Uterus (tissue), 4 donors: ENCODE measurements around the gene GTF2F2. TPM values are rescaled to one million over a fixed set of nuclear protein-coding genes. Genes with fewer than 3 reads are reported as not detected.
"Not testable (repeated sequence)": the region's sequence is repeated elsewhere in the genome, so short reads cannot be mapped to it uniquely, and the experiment has no call there.

Experiments
- DNase-seq, 2 donors: peaks; one replicate each; pipeline ENCODE4 v3.0.0-alpha.2; 2019 to 2020
- H3K27ac ChIP-seq, 2 donors: fragments of 200-600 bp; sonication (generic); 1 replicate in 1 of 2; 2 replicates in 1 of 2; pipeline ENCODE4 v1.5.1; 2016 to 2018
- H3K27me3 ChIP-seq, 2 donors: fragments of 200-600 bp; sonication (generic); one replicate each; pipeline ENCODE4 v1.5.1; 2018 to 2019; ENCODE audit warnings: control low read depth in 1 of 2
- H3K36me3 ChIP-seq, 2 donors: fragments of 200-600 bp; sonication (generic); one replicate each; pipeline ENCODE4 v1.5.1; 2019; ENCODE audit warnings: control low read depth in 1 of 2
- H3K4me1 ChIP-seq, 2 donors: fragments of 200-600 bp; sonication (generic); one replicate each; pipeline ENCODE4 v1.5.1; 2018 to 2019; ENCODE audit warnings: control low read depth in 1 of 2
- H3K4me3 ChIP-seq, 2 donors: fragments of 200-600 bp; sonication (generic); 1 replicate in 1 of 2; 2 replicates in 1 of 2; pipeline ENCODE4 v1.5.1; 2018 to 2019; ENCODE audit warnings: mild to moderate bottlenecking in 1 of 2
- H3K9me3 ChIP-seq, 2 donors: fragments of 200-600 bp; sonication (generic); one replicate each; pipeline ENCODE4 v1.5.1; 2019; ENCODE audit warnings: control low read depth in 1 of 2
- POLR2A ChIP-seq, 2 donors: fragments of 450-650 bp; IDR thresholded peaks; one replicate each; pipeline ENCODE4 v1.6.1; 2016; ENCODE audit warnings: antibody characterized with exemption in 2 of 2, mild to moderate bottlenecking in 1 of 2, moderate library complexity in 1 of 2
- intact Hi-C: fragments of 100-400 bp; cut with DNase I; formaldehyde crosslinking; loops from one replicate; pipeline ENCODE4 v1.15.1; 2023; ENCODE audit warnings: low total_unique reads
- total RNA-seq, 4 donors: library from RNA; depleted of rRNA in 3 of 4; stranded (reverse); fragments of >200 nt in 3 of 4; gene quantifications; one replicate each; pipeline versions ENCODE4 v1.1.0 to v1.2.4, GENCODE V29; 2014 to 2023
- TF ChIP-seq, protein P1 (sequence below), 4 experiments: fragments of 200-600 bp in 2 of 4; fragments of 450-650 bp in 2 of 4; sonication (generic) in 2 of 4; IDR thresholded peaks; one replicate each; pipeline ENCODE4 v1.5.1; 2016 to 2019; ENCODE audit warnings: antibody characterized with exemption in 4 of 4, mild to moderate bottlenecking in 2 of 4, moderate library complexity in 1 of 4
- donor health status: DM: yes; HTN: yes; CAD: no.

The GTF2F2 gene
- total RNA-seq, 4 donors from 2014 or later: 6.2 to 35.1 (median 20.9) TPM

DNA sequence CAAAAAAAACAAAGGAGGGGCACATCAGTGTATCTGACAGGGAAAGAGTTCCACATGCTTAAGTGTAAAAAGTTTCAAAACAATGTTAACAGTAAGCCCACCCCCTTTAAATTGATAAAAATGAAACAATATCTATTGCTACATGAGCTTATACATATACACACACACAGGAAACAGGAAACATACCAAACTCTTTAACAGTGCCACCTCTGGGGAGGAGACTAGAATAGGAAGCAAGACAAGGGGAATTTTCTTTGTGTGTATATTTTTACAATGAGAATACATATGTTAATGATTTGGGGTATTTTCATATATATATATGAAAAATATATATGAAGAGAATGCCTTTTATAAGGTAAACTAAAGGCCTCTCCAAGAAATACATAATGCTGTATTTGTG lies 175.9 kb downstream of the GTF2F2 start:
- DNase-seq: no peak
- intact Hi-C loops: no loop called here
- no peak overlapping the region for H3K27ac ChIP-seq
- no peaks in the 10 kb centered on the region for H3K4me1 ChIP-seq
- no peaks in the 10 kb centered on the region for H3K9me3 ChIP-seq
- H3K27me3 ChIP-seq: no peaks in the 10 kb centered on the region
- H3K4me3 ChIP-seq: no peak overlapping the region
- H3K36me3 ChIP-seq: no peaks in the 10 kb centered on the region
- TF ChIP-seq POLR2A (IDR thresholded peaks at IDR 0.05): no peak
- TF ChIP-seq, protein P1, sequence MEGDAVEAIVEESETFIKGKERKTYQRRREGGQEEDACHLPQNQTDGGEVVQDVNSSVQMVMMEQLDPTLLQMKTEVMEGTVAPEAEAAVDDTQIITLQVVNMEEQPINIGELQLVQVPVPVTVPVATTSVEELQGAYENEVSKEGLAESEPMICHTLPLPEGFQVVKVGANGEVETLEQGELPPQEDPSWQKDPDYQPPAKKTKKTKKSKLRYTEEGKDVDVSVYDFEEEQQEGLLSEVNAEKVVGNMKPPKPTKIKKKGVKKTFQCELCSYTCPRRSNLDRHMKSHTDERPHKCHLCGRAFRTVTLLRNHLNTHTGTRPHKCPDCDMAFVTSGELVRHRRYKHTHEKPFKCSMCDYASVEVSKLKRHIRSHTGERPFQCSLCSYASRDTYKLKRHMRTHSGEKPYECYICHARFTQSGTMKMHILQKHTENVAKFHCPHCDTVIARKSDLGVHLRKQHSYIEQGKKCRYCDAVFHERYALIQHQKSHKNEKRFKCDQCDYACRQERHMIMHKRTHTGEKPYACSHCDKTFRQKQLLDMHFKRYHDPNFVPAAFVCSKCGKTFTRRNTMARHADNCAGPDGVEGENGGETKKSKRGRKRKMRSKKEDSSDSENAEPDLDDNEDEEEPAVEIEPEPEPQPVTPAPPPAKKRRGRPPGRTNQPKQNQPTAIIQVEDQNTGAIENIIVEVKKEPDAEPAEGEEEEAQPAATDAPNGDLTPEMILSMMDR (IDR thresholded peaks at IDR 0.05): no peak

DNA sequence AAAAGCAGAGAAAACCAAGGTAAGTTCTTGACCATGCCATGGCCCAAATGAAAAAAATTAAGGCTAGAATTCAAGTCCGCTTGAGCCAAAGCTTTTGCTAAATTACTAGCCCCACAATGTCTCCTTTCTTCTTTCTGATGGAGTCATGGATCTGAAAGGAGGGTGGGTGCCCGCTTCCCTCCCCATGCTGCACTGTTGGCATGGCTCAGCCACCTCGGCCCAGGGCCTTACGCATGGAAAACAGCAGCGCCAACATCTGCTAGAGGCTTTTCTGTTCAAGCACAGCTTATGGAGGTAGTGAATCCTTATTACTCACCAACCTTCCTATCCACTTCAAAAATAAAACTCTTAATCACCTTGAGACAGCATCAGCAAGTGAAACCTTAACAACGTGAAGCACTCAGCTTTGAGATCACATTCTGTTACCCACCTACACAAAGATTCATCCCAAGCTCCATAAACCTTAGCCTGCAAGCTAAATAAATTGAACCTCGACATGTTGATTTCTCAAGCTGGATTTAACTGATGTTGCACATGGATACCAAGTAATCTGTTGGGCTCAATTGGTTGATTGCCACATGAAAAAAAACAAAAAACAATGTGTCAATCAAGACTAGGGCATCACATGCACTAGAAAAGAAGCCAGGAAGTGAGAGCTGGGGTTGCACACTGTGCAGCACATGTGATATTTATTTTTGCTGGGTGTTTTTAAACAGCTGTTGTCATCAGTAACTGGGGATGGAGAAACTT lies 177.3 kb downstream of the GTF2F2 start:
- no peak overlapping the region for H3K27ac ChIP-seq
- TF ChIP-seq, protein P1 (IDR thresholded peaks at IDR 0.05): no peak
- TF ChIP-seq POLR2A (IDR thresholded peaks at IDR 0.05): no peak
- H3K27me3 ChIP-seq: no peaks in the 10 kb centered on the region
- H3K36me3 ChIP-seq: no peaks in the 10 kb centered on the region
- intact Hi-C loops: no loop called here
- H3K9me3 ChIP-seq: no peaks in the 10 kb centered on the region
- H3K4me1 ChIP-seq: no peaks in the 10 kb centered on the region
- no peak overlapping the region for H3K4me3 ChIP-seq
- no peak for DNase-seq

DNA sequence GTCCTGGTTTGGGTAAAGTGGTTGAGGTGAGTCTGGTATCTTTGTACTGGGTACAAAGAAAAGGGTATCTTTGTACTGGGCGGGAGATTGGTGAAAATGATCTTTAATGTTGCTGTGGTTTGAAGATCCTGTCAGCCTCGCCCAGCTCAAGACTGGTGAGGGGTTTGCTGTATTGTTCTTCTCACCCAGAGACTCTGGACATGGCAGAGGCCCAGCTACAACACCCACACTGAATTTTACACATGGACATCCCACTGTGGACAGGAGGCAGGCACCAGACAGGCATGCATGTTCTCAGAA lies 177.8 kb downstream of the GTF2F2 start:
- Histone ChIP-seq H3K9me3 (no peaks in the 10 kb centered on the region), H3K36me3 (no peaks in the 10 kb centered on the region), H3K4me1 (no peaks in the 10 kb centered on the region), H3K27ac (no peak overlapping the region), H3K4me3 (no peak overlapping the region), H3K27me3 (no peaks in the 10 kb centered on the region)
- TF ChIP-seq, protein P1 (IDR thresholded peaks at IDR 0.05): no peak
- no peak for TF ChIP-seq POLR2A (IDR thresholded peaks at IDR 0.05)
- DNase-seq: no peak
- intact Hi-C loops: no loop called here

DNA sequence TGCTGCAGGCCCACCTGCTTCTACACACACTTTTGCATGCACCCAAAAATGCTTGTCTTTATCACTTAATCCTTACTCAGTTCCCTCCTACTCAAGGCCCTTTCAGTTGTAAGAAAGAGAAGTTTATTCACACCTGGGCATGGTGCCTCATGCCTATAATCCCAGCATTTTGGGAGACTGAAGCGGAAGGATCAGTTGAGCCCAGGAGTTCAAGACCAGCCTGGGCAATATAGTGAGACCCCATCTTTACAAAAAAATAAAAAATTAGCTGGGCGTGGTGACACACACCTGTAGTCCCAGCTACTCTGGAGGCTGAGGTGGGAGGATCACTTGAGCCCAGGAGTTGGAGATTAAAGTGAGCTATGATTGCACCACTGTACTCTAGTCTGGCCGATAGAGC lies 178.2 kb downstream of the GTF2F2 start:
- intact Hi-C loops: not testable (repeated sequence)

DNA sequence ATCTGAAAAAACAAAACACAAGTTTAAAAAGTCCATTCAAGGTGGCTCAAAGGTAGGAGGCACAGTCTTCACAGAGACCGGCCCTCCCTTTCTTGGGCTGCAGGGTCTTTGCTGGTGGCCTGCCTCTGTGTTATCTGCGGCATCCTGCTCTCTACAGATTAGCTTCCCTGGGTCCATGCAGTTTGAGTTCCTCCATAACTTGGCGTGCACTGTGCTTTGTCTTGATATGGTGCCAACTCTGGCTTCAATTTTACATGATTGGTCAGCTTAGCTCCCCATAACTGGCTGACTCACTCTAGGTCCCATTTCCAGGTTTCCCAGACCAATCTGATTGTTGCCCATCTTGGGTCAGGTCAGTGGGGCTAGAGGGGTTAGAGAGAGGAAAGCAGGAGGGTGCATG lies 178.9 kb downstream of the GTF2F2 start:
- no peak overlapping the region for H3K4me3 ChIP-seq
- TF ChIP-seq, protein P1 (IDR thresholded peaks at IDR 0.05): no peak
- TF ChIP-seq POLR2A (IDR thresholded peaks at IDR 0.05): no peak
- intact Hi-C loops: no loop called here
- no peaks in the 10 kb centered on the region for H3K36me3 ChIP-seq
- no peaks in the 10 kb centered on the region for H3K4me1 ChIP-seq
- no peak overlapping the region for H3K27ac ChIP-seq
- H3K27me3 ChIP-seq: no peaks in the 10 kb centered on the region
- no peaks in the 10 kb centered on the region for H3K9me3 ChIP-seq
- DNase-seq: no peak

More for the DNA sequence above, 178.2 kb downstream of the GTF2F2 start:
- H3K4me3 ChIP-seq, H3K27ac ChIP-seq, H3K9me3 ChIP-seq, H3K27me3 ChIP-seq, H3K36me3 ChIP-seq, DNase-seq, H3K4me1 ChIP-seq: not testable (repeated sequence)
